HG02763 (cell line): ENCODE measurements around the gene NLGN1.

ENCODE experiments used
- ATAC-seq: cut with Tn5 transposase; IDR thresholded peaks from one replicate; pipeline ENCODE4 v1.9.1; 2021; ENCODE audit warnings: mild to moderate bottlenecking, moderate library complexity; ENCODE audit not compliant: unreplicated experiment

NLGN1 gene

DNA sequence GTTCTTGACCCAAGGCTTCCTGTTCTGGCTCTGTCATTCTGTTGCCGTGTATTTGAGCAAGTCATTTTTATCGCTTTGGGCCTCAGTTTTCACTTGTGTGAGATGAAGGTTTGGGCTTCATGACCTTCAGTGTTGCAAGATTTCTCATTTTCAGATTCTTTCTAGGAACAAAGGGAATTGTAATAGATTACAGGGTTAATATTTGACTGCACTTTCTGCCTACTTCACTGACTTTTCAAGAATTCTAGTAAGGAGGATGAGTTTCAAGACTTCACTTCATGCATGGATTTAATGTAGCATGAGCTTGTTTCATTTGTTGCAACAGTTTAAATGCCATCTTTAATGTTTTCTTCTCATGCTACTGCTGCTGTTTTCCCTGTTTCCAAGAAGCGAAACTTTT lies 226.5 kb downstream of the NLGN1 start:
- ATAC-seq = no peak

- ATAC-seq = no peak
Observed at GRCh38 chr3:173630849-173631248, 233.3 kb downstream of the NLGN1 start.

GRCh38 chr3:173632945-173633344 lies 235.4 kb downstream of the NLGN1 start:
- no peak for ATAC-seq

DNA sequence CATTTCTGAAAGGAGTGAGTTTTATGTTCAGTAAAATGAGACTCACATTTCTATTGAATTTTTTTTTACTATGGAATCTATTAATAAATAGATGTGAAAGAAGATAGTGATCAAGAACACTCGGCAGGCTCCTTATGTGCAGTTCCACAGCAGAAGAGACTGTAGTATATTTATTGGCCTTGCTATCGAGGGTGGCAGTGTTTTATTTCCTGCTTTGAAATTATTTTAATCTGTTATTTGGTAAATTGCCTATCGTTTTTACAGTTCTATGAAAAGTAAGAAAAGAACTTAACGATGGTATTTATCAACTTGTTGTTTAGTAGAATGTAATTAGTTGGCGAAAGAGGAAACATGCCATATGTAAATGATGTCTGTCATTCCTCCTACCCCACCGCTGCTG lies 238.3 kb downstream of the NLGN1 start:
- no peak for ATAC-seq

DNA sequence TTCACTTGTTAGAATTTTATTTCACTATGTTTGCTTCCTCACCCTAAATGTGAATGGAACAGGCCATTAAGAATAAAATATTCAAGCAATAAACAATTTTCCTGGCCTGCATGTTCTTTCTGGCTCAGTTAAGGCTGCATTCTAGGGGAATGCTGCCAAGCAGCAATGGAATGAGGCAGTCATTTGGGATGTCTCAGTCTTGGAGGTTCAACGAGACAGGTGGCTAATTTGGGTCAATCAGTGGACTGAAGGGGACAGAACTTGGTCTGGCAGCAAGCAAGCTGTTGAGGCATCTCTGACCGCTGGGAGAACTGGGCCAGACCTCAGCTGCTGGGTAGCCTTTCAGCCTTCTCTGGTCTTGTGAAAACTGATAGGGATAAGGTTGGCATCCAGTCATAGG lies 241.6 kb downstream of the NLGN1 start:
- no peak for ATAC-seq

DNA sequence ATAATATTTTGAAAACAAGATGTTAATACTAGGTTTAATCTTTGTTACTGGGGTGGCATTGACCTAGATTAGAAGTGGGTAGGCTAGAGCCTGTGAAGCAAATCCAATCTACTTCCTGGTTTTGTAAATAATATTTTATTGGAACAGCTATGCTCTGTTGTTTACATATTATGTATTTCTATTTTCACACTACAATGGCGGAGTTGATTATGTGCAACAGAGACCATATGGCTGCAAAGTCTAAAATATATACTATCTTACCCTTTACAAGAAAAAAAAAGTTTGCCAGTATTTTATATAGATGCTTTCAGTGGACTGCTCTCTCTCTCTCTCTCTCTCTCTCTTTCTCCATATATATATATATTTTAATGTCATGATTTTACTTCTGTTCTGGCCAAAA lies 244.2 kb downstream of the NLGN1 start:
- no peak for ATAC-seq

- ATAC-seq = no peak
Observed at GRCh38 chr3:173644086-173645082, 246.8 kb downstream of the NLGN1 start.

- no peak for ATAC-seq
Observed at GRCh38 chr3:173650596-173650995, 253.1 kb downstream of the NLGN1 start.

GRCh38 chr3:173652093-173652492 lies 254.5 kb downstream of the NLGN1 start:
- ATAC-seq = no peak

- no peak for ATAC-seq
Observed at GRCh38 chr3:173653781-173654180, 256.2 kb downstream of the NLGN1 start.

- ATAC-seq = no peak
Observed at GRCh38 chr3:173659972-173660371, 262.4 kb downstream of the NLGN1 start.

GRCh38 chr3:173660645-173661299 lies 263.2 kb downstream of the NLGN1 start:
- ATAC-seq = no peak

DNA sequence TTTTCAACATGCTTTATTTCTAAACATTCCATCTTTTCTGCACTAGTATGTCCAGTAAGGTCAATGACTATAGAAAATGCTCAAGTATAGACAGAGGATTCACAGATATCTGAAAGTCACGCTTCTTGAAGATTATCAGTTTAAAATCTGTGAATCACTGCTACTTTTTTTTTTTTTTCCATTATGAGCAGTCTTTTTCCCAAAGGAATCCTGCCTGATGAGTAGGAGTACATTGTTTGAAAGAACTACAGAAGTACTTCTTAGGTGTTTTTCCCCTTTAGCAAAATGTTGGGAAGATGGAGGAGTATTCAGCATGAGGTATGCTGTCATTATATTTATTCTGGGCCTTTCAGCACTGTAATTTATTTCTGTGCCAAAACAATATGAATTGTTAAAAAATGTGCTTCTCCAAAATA lies 266.2 kb downstream of the NLGN1 start:
- ATAC-seq = no peak

DNA sequence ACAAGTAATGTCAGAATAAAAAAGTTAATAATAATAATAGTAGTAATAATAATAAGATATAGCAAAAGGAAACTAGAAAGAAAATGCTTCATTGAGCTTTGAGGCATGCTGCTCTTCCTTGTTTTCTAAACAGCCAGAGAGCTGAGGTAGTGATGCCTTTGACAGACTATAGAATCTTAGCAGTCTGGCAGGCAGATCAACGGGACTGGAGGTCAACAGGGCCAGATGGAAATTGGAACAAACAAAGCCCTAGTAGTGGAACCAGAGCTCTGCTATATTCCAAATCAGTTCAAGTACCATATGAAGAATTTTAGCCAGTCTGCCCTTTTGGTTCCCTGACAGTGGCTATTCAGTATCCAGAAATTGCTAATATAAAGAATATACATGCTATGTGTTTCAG lies 278.6 kb downstream of the NLGN1 start:
- ATAC-seq = no peak

GRCh38 chr3:173681188-173681678 lies 283.7 kb downstream of the NLGN1 start:
- ATAC-seq = no peak

DNA sequence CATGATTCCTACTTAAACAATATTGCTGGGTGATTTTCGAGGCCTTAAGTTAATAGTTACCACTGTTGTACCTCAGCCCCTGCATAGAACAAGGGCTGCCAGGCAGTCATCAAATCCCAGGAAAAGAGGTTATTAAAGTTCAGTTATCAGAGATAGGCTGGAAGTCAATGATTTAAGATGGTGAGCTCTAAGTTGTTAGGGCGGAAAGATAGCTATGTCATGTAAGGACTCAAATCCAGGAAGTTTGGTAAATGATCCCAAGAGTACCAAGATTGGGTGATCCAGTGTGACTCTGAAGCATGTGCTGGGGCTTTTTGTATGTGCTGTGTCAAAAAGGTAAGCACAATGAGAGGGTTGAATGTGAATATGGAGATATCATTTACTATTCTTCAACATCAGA lies 287.9 kb downstream of the NLGN1 start:
- ATAC-seq = no peak

- no peak for ATAC-seq
Observed at GRCh38 chr3:173688216-173688842, 290.8 kb downstream of the NLGN1 start.

- no peak for ATAC-seq
Observed at GRCh38 chr3:173690542-173691180, 293.1 kb downstream of the NLGN1 start.

DNA sequence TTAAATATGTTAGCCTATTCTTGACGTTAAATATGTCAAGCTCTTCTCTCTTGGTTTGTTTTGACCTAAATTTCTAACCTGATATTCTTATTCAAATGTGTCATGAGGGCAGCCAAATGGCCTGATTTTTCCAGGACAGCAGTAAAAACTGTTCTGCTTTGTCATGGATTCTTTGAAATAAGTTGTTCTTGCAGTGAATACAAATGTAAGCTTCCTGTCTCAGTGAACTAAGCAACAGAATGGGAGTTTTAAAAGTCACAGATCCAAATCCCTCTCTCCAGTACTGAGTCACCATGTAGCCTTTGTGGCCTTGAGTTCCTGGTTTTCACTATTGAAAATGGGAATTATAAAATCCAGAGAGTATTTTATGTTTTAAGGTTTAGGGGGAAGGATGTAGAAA lies 301.8 kb downstream of the NLGN1 start:
- no peak for ATAC-seq

DNA sequence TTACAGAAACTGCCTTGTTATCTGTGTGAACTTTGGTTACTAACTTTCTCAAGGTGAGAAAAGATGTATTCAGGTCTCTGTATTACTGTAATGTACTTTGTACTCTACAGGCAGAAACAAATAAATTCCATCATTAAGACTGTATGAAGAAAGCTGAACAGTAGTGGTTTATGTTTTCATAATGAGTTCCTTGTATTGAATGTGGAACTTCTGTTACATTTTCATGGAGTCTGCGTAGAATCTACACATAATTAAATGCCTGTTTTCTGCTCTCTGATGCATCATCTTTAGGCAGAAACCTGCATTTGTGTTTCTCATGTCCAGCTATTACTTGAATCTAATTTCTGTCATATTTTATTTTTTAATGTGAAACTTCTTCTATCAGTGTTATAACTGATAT lies 302.8 kb downstream of the NLGN1 start:
- no peak for ATAC-seq

GRCh38 chr3:173702561-173702960 lies 305.0 kb downstream of the NLGN1 start:
- no peak for ATAC-seq
